GM18517 (cell line): ENCODE results near the gene PDZRN3.

ENCODE experiments used
- ATAC-seq: cut with Tn5 transposase; IDR thresholded peaks from one replicate; pipeline ENCODE4 v1.9.1; 2021; ENCODE audit warnings: mild to moderate bottlenecking, moderate library complexity; ENCODE audit not compliant: unreplicated experiment

The PDZRN3 gene

DNA sequence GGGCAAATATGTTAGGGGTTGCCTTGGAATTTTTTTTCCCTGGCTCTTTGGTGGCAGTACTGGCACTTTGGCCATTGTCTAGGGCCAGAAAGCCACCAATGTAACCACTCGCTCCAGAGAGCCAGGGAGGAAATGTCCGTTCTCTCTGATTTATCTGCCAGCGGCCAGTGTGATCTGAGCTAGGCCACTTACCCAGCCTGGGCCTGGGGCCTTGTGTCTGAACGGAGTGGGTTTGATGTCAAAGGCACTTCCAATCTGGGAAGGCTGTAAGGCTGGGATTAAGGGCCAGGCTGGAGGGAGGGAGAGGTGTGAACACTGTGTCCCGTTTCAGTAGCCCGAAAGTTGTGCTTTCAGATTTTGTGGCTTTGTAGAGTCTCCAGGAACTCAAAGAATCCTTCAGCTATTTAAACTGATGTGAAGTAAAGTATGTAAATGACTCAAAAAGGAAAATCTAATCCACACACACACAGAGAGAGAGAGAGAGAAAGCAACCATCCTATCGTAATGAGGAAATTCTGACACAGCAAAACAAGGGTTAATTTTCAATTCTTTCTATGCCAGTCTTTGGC, 271.0 kb downstream of the PDZRN3 start:
- no peak for ATAC-seq

- ATAC-seq = no peak
These were observed 271.7 kb downstream of the PDZRN3 start for GRCh38 chr3:73352841-73353645.

DNA sequence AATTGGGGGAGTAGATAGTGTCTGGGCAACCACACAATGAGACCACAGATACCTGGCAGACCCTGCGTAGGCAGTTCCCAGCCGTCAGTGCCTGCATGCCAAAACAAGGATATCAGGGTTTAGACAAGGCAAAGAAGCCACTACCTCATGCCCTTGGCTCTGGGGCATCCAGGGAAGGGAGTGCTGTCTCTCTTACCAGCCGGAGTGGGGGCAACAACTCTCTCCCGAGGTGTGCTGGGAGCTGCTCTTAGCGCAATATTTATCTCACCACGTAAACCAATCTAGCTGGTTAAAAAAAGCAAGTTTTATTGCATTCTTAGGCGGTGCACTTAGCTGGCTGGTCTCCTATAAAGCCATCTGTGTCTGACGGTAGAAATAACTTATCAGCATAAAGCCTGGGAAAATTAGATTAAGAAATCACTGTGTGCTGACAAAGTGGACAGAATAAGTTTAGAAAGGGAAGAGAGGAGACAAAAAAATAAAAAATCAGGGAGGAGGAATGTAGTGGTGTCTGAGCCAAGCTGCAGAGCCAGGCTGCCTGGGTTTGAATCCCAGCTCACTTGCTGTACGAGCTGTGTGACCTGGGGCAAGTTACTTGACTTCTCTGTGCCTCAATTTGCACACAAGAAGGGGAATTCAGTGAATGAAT, 273.2 kb downstream of the PDZRN3 start:
- no peak for ATAC-seq

- ATAC-seq = no peak
These were observed 273.7 kb downstream of the PDZRN3 start for GRCh38 chr3:73350996-73351395.

- no peak for ATAC-seq
These were observed 275.1 kb downstream of the PDZRN3 start for GRCh38 chr3:73349657-73350056.

- no peak for ATAC-seq
These were observed 282.7 kb downstream of the PDZRN3 start for GRCh38 chr3:73342077-73342476.

GRCh38 chr3:73341272-73341935, 283.3 kb downstream of the PDZRN3 start:
- no peak for ATAC-seq

- ATAC-seq = no peak
These were observed 292.2 kb downstream of the PDZRN3 start for GRCh38 chr3:73332558-73332957.
